ENCODE data around the gene CAD. TPM values are rescaled to one million over a fixed set of nuclear protein-coding genes. Genes with fewer than 3 reads are reported as not detected.

CAD gene
- total RNA-seq, 1 experiment from 2014 or later = 130 TPM

- Mint-ChIP-seq H3K27me3 (ENCODE audit: low read depth) (peaks cover 45% of the 10 kb centered on the region), H3K36me3 (ENCODE audit: insufficient read depth in 1 of 3, low read depth in 3 of 3) (no peaks in the 10 kb centered on the region), H3K4me1 (peaks cover 60 to 65% of the 10 kb centered on the region in 2 experiments), H3K4me3 (peak within 1 kb of the TSS; percentile 54 to 71), H3K27ac (peak within 1 kb of the TSS; percentile 35 to 91 (median 66); a peak in 5 of 7 replicates), H3K9me3 (no peaks in the 10 kb centered on the region)
- Histone ChIP-seq H2BK5ac (ENCODE audit: insufficient read length, low read length) (no peak within 1 kb of the TSS), H3K27me3 (ENCODE audit: insufficient read depth, low read length) (no peaks in the 10 kb centered on the region), H3K27ac (ENCODE audit: insufficient read length, low read depth, low read length) (no peak within 1 kb of the TSS), H3K79me1 (ENCODE audit: insufficient read depth, low read depth, low read length, poor library complexity, severe bottlenecking) (no peaks in the 10 kb centered on the region), H3K9ac (ENCODE audit: extremely low read depth, insufficient read length, low read length) (no peak within 1 kb of the TSS), H3K23me2 (ENCODE audit: insufficient read length, low read depth, low read length, poor library complexity, severe bottlenecking) (peaks cover 6% of the 10 kb centered on the region), H2BK20ac (ENCODE audit: low read depth, low read length, poor library complexity, severe bottlenecking) (no peak within 1 kb of the TSS), H3K23ac (ENCODE audit: insufficient read length, low read depth, low read length) (no peak within 1 kb of the TSS), H2AK5ac (ENCODE audit: insufficient read length, low read length) (no peak within 1 kb of the TSS), H3K4ac (ENCODE audit: low read depth, low read length) (no peak within 1 kb of the TSS), H4K8ac (replicated peaks; ENCODE audit: insufficient read length, low read depth, low read length) (no peak within 1 kb of the TSS), H3T11ph (ENCODE audit: low read length) (no peak within 1 kb of the TSS), H3K56ac (ENCODE audit: insufficient read length, low read depth, low read length) (no peak within 1 kb of the TSS), H2BK120ac (ENCODE audit: low read depth, low read length, poor library complexity, severe bottlenecking) (no peak within 1 kb of the TSS), H3K9me3 (ENCODE audit: control insufficient read depth, low read depth, low read length) (no peaks in the 10 kb centered on the region), H4K5ac (ENCODE audit: insufficient read length, low read depth, low read length) (peak within 1 kb of the TSS; percentile 18), H2AFZ (ENCODE audit: low read length) (no peak within 1 kb of the TSS), H4K91ac (ENCODE audit: insufficient read length, low read depth, low read length) (no peak within 1 kb of the TSS), H3K4me1 (ENCODE audit: insufficient read depth, low read length) (peaks cover 13% of the 10 kb centered on the region; the same call in 1 of the 2 replicates), H3K18ac (ENCODE audit: insufficient read length, low read depth, low read length) (peak within 1 kb of the TSS; percentile 64), H2BK12ac (ENCODE audit: insufficient read length, low read depth, low read length) (no peak within 1 kb of the TSS), H2BK15ac (ENCODE audit: low read depth, low read length) (no peak within 1 kb of the TSS), H3K79me2 (ENCODE audit: insufficient read depth, low read length) (no peaks in the 10 kb centered on the region), H4K20me1 (ENCODE audit: control insufficient read depth, insufficient read depth, insufficient read length) (no peaks in the 10 kb centered on the region), H3K4me2 (ENCODE audit: insufficient read depth, insufficient read length, low read length) (peak within 1 kb of the TSS; percentile 66), H3K14ac (ENCODE audit: insufficient read depth, low read length) (peak within 1 kb of the TSS; percentile 71)
- TF ChIP-seq CTCF (conservative IDR thresholded peaks at IDR 0.05) = no peak
- DNase-seq = no peak
- WGBS (ENCODE audit: extremely low coverage, insufficient read length, low lambda C conversion rate) = no CpG with 5 or more reads among the region's 5 CpGs
These were observed 64.8 kb downstream of the CAD start, which contains the start of gene TRIM54 for GRCh38 chr2:27281855-27282559. Gene TRIM54 (plus strand): TSS chr2:27282429. CDS start chr2:27282732, 303 bp downstream.

Data from H9 (cell line).